ENCODE results near the gene DNLZ.
"Not testable (repeated sequence)": the region's sequence is repeated elsewhere in the genome, so short reads cannot be mapped to it uniquely, and the experiment has no call there.

Gene DNLZ

GRCh38 chr9:136361754-136362449 lies 1.6 kb downstream of the DNLZ start:
- no peak for DNase-seq (ENCODE audit: low read depth in 3 of 3, low spot score in 1 of 3)

- DNase-seq (ENCODE audit: low read depth in 3 of 3, low spot score in 1 of 3) = no peak
Measured at GRCh38 chr9:136361047-136361753, 2.3 kb downstream of the DNLZ start.

- no peak for DNase-seq (ENCODE audit: low read depth in 3 of 3, low spot score in 1 of 3)
Measured at GRCh38 chr9:136359774-136360718, 3.5 kb downstream of the DNLZ start.

- DNase-seq (ENCODE audit: low read depth in 3 of 3, low spot score in 1 of 3) = no peak
Measured at GRCh38 chr9:136358888-136359287, 4.7 kb downstream of the DNLZ start.

GRCh38 chr9:136358016-136358415 lies 5.5 kb downstream of the DNLZ start:
- no peak for DNase-seq (ENCODE audit: low read depth in 3 of 3, low spot score in 1 of 3)

DNA sequence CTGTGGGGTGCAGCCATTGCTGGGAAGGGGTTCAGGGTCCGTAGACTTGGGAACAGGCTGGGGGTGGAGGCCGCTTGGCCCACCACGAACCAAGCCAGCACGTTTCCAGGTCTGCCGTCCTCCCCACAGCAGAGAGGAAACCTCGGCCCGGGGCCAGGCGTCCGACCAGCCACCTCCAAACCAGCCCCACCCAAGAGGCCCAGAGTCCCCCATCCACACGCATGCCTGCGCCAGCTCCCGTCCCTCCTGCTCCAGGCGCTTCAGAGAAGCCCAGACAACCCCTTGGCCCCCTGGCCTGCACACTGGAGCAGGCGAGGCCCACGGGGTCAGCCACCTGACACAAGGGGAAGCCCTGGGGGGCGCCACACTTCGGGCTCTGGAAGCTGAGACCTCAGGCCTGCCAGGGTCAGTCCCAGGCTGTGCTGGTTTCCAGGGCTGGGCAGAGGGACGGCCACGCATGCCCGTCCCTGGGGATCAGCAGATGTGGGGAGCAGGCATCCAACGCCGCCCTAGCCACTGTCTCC lies 6.3 kb downstream of the DNLZ start:
- DNase-seq (ENCODE audit: low read depth in 3 of 3, low spot score in 1 of 3) = no peak

- DNase-seq (ENCODE audit: low read depth in 3 of 3, low spot score in 1 of 3) = no peak
Measured at GRCh38 chr9:136355616-136356557, 7.7 kb downstream of the DNLZ start.

GRCh38 chr9:136354592-136355085 lies 8.9 kb downstream of the DNLZ start:
- DNase-seq (ENCODE audit: low read depth in 3 of 3, low spot score in 1 of 3) = no peak

DNA sequence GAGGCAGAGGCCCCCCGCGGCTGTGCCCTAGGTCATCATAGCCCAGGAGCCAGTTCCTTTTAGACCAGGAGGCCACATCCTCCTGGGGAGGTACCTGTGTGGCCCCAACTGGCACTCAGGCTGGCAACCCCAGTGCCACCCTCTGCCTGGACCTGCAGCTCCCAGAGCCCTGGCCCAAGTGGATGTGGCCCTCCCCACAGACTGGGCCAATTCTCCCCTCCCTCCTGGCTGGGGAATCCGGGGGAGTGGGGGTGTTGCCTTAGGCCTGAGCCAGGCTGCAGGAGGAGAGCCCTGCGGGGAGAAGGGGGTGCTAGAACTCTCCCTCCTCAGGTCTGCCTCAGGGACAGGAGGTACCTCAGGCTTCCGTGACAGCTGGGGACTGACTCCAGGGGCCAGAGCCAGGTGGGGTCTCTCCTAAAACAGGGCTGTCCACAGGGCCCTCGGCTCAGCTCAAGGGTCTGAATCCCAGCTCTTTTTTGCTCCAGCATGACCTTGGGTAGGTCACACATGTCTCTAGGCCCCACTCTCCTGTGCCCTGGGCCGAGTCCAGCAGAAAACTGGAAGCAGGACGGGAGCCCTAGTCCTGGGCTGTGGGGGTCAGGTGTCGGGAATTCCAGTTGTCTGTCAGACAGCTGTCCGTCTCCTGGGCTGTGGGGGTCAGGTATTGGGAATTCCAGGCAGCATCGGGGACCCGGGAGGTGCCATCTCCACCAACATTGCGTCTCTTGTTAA lies 9.6 kb downstream of the DNLZ start:
- DNase-seq (ENCODE audit: low read depth in 3 of 3, low spot score in 1 of 3) = no peak

DNA sequence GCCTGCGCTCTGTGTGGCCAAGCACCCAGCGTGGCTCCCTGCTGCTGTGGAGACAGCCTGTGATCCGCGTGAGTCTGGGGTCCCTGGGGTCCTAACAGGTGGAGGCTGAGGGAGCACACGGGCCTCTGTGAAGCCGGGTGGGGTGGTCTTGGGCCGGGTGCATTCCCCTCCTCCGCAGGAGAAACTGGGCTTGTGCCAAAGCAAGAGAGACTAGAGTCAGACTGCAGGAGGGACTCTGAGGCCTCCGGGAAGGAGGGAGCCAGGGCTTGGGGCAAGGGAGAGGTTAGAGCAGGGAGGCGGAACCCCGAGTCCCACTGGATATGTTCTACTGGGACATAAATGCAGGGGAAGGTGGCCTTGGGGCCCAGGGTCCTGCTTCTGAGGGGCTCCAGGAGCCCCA lies 10.5 kb downstream of the DNLZ start:
- DNase-seq (ENCODE audit: low read depth in 3 of 3, low spot score in 1 of 3) = no peak

GRCh38 chr9:136352682-136353081 lies 10.9 kb downstream of the DNLZ start:
- DNase-seq (ENCODE audit: low read depth in 3 of 3, low spot score in 1 of 3) = no peak

GRCh38 chr9:136351868-136352267 lies 11.7 kb downstream of the DNLZ start:
- DNase-seq (ENCODE audit: low read depth in 3 of 3, low spot score in 1 of 3) = not testable (repeated sequence)

DNA sequence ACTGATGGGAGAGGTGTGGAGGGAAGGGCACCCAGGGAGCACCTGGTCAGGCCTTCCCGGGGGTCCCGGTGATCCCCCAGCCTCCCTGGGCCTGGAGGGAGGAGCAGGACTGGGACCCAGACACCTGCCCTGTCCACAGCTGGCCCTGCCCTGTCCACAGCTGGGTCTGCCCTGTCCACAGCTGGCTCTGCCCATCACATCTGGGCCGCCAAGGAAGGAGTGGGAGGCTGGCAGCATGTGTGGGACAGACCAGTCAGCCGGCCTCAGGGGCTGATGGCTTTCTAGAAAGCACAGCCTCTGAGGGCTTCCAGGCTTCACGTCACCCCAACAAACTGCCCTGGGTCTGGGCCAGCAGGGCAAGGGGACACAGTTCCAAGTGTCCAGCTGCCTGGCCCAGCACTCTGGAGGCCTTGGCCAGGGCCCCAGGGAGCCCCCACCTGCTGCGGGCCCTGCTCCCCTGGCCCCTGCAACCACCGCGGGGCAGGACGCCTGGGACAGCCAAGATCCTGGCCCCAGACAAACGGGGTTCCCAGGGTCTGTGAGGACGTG lies 12.2 kb downstream of the DNLZ start:
- no peak for DNase-seq (ENCODE audit: low read depth in 3 of 3, low spot score in 1 of 3)

DNA sequence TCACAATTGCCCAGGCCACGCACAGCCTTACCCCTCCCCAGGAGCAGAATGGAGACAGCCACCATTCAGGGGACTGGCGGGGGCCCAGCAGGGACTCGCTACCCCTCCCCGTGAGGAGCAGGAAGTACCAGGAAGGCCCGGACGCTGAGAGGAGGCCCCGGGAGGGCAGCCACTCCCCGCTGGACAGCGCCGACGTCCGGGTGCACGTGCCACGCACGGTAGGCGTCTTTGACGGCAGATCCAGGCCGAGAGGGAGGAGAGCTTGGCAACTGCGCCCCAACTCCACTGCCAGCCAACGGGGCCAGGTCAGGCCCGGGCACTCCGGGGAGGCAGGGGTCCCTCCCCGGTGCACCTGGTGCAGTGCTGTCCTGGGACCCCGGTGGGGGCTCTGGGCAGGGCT lies 14.0 kb downstream of the DNLZ start:
- DNase-seq (ENCODE audit: low read depth in 3 of 3, low spot score in 1 of 3) = no peak

GRCh38 chr9:136348691-136349090 lies 14.9 kb downstream of the DNLZ start:
- no peak for DNase-seq (ENCODE audit: low read depth in 3 of 3, low spot score in 1 of 3)

DNA sequence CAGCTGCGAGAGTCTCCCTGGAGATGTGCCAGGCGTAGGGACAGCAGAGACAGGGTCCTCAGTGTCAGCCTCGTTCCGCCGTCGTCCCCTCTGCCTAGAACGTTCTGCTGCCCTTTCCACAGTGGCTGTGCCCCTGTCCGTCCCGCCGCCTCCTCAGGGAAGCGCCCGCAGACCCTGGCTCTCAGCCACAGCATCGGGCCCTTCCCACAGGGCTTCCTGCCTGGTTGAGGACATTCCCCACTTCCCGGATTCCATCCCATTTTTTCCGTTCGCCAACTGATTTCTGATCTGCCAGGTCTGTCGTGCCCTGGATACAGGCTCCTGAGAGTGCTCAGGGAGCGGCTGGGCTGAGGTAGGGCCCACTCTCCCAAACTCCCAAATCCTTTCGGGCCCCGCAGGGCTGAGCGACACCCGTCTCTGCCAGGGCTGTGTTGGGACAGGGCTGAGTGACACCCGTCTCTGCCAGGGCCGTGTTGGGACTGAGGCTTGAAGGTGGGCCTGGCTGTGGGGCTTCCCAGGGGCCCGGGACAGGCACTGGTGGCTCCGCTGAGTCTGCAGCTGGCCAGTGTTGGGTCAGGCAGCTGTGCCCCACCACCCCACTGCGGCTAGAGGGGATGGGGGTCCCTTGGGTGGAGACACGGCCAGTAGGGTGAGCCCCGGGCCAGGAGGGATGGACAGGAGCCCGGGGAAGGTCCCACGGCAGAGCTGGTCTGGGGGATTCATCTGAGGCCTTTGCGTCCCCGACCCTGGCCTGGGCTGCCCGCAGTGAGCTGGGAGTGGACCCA lies 15.9 kb downstream of the DNLZ start:
- DNase-seq (ENCODE audit: low read depth in 3 of 3, low spot score in 1 of 3) = no peak

DNA sequence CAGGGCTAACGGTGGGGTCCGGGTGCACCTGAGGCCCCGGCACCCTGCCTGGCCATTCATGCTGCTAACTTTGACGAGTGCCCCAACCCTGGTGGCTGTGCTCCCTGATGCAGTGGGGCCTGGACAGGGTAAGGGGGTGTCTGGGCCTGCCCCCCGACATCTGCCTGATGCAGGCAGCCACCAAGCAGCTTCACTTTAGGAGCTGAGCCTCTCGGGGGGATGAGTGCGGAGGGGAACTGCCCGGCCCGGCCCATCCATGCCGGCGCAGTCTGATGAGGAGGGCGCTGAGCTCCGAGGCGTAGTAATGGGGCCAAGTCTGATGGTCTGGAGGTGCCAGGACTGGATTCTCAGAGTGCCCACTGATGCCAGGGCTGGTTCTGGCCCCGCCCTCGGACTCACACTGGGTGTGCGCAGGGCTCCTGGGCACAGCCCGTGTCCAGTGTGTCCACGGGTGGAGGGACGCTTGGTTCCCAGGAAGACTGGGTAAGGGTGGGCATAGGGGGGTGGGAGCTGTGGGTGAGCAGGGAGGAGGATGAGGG lies 16.5 kb downstream of the DNLZ start:
- no peak for DNase-seq (ENCODE audit: low read depth in 3 of 3, low spot score in 1 of 3)

DNA sequence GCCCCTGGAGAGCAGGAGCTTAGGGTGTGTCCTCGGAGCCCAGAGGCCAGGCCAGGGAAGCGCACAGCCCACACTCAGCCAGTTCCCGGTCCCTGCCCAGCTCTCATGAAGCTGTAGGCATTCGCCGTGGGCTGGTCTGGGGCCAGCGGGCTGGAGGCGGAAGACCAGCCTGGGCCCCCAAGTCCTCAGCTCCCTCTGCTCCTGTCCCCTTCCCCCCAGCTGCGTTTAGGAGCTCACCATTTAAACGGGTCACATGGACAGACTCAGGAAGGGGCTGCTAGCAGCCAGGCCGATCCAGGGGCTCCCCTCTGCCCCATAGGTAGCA lies 17.4 kb downstream of the DNLZ start:
- no peak for DNase-seq (ENCODE audit: low read depth in 3 of 3, low spot score in 1 of 3)

Data from stimulated activated CD4-positive, alpha-beta T cell treated with anti-CD3 and anti-CD28 coated beads, TNF-alpha, amount 100 ng/mL, for 1 hour (primary cell).